ENCODE data around the gene TTBK1.

DNA sequence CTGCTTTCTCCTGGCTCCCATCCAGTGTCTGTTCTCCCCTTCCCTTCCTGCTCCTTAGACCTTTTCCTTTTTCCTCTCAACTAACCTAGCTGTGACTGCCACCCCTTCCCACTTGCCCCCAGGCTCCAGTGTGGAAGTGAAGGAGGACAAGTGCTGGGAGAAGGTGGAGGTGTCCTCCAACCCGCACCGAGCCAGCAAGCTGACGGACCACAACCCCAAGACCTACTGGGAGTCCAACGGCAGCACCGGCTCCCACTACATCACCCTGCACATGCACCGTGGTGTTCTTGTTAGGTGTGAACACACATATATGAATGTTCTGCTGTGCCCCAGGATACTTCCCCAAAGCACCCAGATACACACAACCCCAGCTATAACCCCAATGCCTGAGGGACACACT, 42.7 kb upstream of the TTBK1 start:
- TF ChIP-seq, protein P1, sequence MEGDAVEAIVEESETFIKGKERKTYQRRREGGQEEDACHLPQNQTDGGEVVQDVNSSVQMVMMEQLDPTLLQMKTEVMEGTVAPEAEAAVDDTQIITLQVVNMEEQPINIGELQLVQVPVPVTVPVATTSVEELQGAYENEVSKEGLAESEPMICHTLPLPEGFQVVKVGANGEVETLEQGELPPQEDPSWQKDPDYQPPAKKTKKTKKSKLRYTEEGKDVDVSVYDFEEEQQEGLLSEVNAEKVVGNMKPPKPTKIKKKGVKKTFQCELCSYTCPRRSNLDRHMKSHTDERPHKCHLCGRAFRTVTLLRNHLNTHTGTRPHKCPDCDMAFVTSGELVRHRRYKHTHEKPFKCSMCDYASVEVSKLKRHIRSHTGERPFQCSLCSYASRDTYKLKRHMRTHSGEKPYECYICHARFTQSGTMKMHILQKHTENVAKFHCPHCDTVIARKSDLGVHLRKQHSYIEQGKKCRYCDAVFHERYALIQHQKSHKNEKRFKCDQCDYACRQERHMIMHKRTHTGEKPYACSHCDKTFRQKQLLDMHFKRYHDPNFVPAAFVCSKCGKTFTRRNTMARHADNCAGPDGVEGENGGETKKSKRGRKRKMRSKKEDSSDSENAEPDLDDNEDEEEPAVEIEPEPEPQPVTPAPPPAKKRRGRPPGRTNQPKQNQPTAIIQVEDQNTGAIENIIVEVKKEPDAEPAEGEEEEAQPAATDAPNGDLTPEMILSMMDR (conservative IDR thresholded peaks at IDR 0.05 in 1 of 2, IDR thresholded peaks at IDR 0.05 in 1 of 2; ENCODE audit: low read depth in 1 of 2, low read length in 2 of 2), result no peak
- TF ChIP-seq EZH2 (IDR thresholded peaks at IDR 0.05; ENCODE audit: low read length, missing control alignments), result no peak

All from fibroblast of lung (primary cell).